WI38 (cell line): Measurements from ENCODE around the gene ACTN2.

Experiments
- H3K4me3 ChIP-seq: 2 replicates; pipeline ENCODE4 v1.5.1; 2011; ENCODE audit warnings: low read depth, mild to moderate bottlenecking, control low read depth, low read length
- TF ChIP-seq, protein P1 (sequence below): IDR thresholded peaks from 2 replicates; pipeline ENCODE4 v1.5.1; 2012; ENCODE audit warnings: low read depth, mild to moderate bottlenecking, control low read depth, low read length

Gene ACTN2

DNA sequence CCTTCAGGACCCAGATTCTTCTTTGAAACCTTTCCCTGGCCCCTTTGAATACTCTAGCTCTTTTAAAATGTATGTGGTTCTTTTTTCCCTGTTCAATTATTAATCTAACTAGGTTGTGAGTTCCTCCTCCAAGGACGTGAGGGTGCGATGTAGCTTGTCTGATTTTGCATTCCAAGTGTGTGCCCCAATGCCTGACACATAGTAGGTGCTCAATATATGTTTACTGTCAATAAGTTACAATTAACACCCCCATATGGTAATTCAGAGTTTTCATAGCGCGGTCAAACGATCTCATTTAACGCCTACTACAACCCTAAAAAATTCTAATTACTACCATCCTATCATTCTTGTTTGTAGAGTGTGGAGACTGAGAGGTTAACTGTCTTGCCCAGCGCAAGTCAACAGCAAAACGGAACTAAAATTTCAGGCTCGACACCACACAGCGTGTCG is 108.3 kb downstream of the ACTN2 start:
- peak overlapping the region; percentile 94 for H3K4me3 ChIP-seq
- TF ChIP-seq, protein P1, sequence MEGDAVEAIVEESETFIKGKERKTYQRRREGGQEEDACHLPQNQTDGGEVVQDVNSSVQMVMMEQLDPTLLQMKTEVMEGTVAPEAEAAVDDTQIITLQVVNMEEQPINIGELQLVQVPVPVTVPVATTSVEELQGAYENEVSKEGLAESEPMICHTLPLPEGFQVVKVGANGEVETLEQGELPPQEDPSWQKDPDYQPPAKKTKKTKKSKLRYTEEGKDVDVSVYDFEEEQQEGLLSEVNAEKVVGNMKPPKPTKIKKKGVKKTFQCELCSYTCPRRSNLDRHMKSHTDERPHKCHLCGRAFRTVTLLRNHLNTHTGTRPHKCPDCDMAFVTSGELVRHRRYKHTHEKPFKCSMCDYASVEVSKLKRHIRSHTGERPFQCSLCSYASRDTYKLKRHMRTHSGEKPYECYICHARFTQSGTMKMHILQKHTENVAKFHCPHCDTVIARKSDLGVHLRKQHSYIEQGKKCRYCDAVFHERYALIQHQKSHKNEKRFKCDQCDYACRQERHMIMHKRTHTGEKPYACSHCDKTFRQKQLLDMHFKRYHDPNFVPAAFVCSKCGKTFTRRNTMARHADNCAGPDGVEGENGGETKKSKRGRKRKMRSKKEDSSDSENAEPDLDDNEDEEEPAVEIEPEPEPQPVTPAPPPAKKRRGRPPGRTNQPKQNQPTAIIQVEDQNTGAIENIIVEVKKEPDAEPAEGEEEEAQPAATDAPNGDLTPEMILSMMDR: no peak

DNA sequence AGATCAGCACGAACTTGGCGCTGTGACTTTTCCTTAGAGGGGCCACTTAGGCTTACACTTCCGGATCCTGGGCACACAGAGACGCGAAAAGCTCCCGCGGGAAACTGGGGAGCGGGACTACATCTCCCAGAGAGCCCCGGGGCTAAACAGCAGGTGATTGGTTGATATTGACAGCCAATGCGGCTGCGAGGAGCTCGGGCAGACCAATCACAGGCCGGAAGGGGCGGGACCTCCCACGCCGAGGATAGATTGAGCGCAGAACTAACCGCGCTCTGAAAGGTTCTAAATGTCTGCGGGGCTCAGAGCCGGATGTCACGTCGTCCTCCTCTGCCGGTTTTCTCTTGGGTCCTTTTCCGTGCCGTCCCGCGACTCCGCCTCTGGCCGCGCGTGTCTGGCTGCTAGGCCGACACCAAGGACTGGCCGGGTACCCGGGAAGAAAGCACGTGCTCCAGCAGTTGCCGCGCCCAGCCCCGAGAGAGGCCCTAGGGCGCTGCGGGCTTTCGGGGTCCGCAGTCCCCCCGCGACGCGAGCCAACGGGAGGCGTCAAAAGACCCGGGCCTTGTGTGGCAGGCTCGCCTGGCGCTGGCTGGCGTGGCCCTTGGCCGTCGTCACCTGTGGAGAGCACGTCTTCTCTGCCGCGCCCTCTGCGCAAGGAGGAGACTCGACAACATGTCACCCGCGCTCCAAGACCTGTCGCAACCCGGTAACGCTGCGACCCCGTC is 108.9 kb downstream of the ACTN2 start, which contains the start of gene MTR:
Gene MTR, plus strand, starts transcription at position 258 of the 722 bp plus-strand sequence. Its CDS starts 412 bp downstream, at position 670.
- H3K4me3 ChIP-seq: peak within 1 kb of the TSS; percentile 94
- TF ChIP-seq, protein P1: no peak

DNA sequence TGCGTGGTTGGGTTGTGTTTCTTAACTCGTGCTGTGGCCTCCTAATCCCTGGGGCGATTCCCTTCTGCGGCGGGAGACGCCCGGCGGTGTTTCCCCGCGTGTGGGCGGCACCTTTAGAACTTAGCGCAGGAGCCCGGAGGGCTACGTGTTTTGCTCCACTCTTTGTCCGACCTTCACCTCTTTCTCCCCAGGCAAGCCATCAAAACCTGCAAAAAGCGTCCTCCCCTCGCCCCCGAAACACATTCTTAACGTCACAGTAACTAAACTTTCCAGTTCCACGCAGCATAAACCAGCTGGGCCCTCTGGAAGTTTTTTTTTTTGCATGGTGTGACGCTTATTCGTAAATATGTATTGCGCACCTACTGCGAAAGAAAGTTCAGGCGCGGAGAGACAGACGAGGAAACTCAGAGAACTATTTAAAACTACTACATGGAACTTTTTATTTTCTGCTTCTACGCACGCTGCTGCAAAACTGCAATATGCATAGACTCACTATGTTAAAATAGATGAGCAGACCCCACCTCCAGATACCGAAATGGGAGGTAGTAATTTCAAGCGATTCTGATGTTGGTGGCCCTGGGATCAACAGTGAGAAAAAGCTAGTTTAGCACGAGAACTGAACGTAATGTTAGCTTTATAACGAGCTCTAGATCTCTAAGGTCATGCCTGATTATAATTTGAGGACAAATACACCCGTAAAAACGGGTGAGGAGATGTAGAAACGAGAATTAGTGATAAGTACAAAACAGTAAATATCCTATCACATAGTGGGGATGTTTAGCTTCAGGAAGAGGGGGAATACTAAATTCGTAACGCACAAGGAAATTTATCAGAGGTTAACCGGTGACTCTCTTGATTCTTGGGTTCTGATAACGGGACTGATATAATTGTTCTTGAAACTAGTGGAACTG is 109.7 kb downstream of the ACTN2 start:
- TF ChIP-seq, protein P1: no peak
- H3K4me3 ChIP-seq: peak overlapping the region; percentile 94

DNA sequence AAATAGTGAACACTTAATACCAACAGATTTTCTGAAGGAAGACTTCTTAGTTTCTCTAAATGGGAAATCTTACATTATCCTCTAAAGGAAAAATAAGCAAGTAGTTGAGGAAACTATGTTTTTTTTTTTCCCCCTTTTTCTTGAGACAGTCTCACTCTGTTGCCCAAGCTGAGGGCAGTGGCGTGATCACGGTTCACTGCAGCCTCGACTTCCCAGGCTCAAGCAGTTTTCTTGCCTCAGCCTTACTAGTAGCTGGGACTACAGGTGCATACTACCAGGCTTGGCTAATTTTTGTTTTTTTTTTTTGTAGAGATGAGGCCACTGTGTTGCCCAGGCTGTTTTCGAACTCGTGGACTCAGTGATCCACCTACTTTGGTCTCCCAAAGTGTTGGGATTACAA is 112.7 kb downstream of the ACTN2 start:
- no peak overlapping the region for H3K4me3 ChIP-seq
- TF ChIP-seq, protein P1: no peak

DNA sequence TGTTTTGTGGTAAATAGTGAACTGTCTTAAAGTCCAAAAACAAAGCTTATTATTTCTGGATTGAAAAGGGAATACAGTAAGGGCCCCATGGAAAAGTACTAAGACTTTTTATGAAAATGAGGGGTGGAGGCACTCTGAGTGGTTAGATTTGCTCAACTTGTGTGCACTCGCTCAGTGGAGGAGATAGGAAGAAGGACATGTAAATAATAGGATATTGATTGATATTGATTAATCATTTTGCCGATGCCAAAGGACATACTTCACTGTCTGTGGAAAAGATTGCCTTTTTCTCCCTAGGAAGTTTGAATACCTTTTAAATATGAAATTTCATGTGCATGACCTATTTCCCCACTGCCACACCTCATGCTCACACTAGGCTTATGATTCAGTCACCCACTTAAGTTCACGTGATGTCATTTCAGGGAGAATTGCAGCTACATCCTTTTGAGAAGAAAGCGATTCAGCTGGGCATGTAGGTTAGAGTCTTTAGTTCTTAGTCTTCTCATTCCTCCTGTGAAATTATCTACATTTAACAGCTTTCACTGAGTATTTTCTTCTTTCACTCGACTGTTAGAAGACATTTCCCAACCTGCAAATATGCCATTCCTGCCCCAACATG is 113.8 kb downstream of the ACTN2 start:
- no peak overlapping the region for H3K4me3 ChIP-seq
- TF ChIP-seq, protein P1: no peak

DNA sequence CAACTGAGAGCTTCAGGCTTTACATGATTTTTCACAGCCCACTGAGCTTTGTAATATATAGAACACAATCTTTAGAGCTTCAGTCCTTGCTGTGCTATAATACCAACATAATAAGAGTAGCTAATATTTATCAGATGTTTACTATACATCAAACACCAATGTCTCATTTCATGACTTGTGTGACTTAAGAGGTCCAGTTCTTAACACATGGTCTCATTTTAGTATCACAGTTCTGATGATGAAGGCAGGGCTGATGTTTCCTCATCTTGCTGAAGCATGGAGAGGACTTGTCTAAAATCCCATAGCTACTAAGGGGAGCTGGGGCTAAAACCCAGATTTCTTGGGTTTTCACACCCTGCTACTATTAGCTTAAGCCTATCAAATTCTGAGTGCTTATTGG is 114.3 kb downstream of the ACTN2 start:
- TF ChIP-seq, protein P1: no peak
- no peak overlapping the region for H3K4me3 ChIP-seq
